Measurements from ENCODE around the gene TBCK. TPM values are rescaled to one million over a fixed set of nuclear protein-coding genes. Genes with fewer than 3 reads are reported as not detected.

TBCK gene
- total and polyA plus RNA-seq, 2 experiments from 2014 or later = 13.9 to 28.9 TPM

- no peak overlapping the region for H3K4me3 Mint-ChIP-seq
- no peak overlapping the region for H3K27ac ChIP-seq (ENCODE audit: low read depth)
Measured at GRCh38 chr4:106263594-106264330, 52.2 kb downstream of the TBCK start.

DNA sequence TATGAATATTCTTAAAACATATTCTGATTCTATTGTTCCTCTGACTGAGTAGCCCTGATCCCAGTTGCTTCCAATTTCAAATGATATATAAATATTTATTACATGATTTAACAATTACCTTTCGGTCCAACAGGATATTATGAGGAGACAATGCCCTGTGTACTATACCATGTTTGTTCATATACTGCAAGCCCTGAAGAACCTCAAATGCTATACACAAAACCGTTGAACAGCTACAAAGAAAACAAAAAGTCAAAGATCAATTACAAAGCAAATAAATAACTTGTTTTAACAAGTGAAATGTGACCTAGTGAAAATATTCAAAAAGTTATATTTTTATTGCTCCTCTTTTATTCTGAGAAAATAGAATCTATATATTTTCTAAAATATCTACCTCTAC is 54.0 kb downstream of the TBCK start:
- Histone ChIP-seq H3K4me3 (no peak overlapping the region), H3K79me2 (replicated peaks; ENCODE audit: insufficient read depth) (no peaks in the 10 kb centered on the region), H3F3A (replicated peaks; ENCODE audit: low read depth) (no peaks in the 10 kb centered on the region), H3K27me3 (ENCODE audit: insufficient read depth) (no peaks in the 10 kb centered on the region), H3K27ac (ENCODE audit: low read depth) (no peak overlapping the region), H3K4me1 (ENCODE audit: insufficient read depth) (peaks cover 3% of the 10 kb centered on the region; the same call in 1 of the 2 replicates), H3K9me2 (ENCODE audit: insufficient read depth) (no peaks in the 10 kb centered on the region), H3K4me2 (no peak overlapping the region), H3K36me3 (ENCODE audit: insufficient read depth) (no peaks in the 10 kb centered on the region), H2AFZ (no peak overlapping the region), H4K20me1 (replicated peaks; ENCODE audit: insufficient read depth) (no peaks in the 10 kb centered on the region)
- Mint-ChIP-seq H3K4me1 (peaks cover 21% of the 10 kb centered on the region), H3K36me3 (ENCODE audit: low read depth) (no peaks in the 10 kb centered on the region; the same call in 2 of the 3 replicates), H3K4me3 (no peak overlapping the region), H3K27me3 (ENCODE audit: insufficient read depth, low read depth, poor library complexity) (no peaks in the 10 kb centered on the region), H3K27ac (no peak overlapping the region), H3K9me3 (no peaks in the 10 kb centered on the region)
- DNase-seq (ENCODE audit: low spot score) = no peak
- ATAC-seq = no peak
- TF ChIP-seq POLR2AphosphoS5 (IDR thresholded peaks at IDR 0.05; ENCODE audit: low read depth) (no peak), STAT1 (IDR thresholded peaks at IDR 0.05; ENCODE audit: unreplicated experiment) (no peak), EZH2 (IDR thresholded peaks at IDR 0.05; ENCODE audit: low read depth, unreplicated experiment) (no peak), ZNF114 (CRISPR knock-in tag; IDR thresholded peaks at IDR 0.05) (no peak), CREB1 (CRISPR knock-in tag; IDR thresholded peaks at IDR 0.05; ENCODE audit: low read depth) (no peak), NANOG (IDR thresholded peaks at IDR 0.05; ENCODE audit: borderline replicate concordance) (no peak), ZNF331 (CRISPR knock-in tag; IDR thresholded peaks at IDR 0.05; ENCODE audit: low read depth) (no peak), ZNF462 (CRISPR knock-in tag; IDR thresholded peaks at IDR 0.05) (no peak), ETS1 (IDR thresholded peaks at IDR 0.05) (no peak), EZH2phosphoT487 (IDR thresholded peaks at IDR 0.05; ENCODE audit: unreplicated experiment) (no peak)
- TF ChIP-seq, protein P1, sequence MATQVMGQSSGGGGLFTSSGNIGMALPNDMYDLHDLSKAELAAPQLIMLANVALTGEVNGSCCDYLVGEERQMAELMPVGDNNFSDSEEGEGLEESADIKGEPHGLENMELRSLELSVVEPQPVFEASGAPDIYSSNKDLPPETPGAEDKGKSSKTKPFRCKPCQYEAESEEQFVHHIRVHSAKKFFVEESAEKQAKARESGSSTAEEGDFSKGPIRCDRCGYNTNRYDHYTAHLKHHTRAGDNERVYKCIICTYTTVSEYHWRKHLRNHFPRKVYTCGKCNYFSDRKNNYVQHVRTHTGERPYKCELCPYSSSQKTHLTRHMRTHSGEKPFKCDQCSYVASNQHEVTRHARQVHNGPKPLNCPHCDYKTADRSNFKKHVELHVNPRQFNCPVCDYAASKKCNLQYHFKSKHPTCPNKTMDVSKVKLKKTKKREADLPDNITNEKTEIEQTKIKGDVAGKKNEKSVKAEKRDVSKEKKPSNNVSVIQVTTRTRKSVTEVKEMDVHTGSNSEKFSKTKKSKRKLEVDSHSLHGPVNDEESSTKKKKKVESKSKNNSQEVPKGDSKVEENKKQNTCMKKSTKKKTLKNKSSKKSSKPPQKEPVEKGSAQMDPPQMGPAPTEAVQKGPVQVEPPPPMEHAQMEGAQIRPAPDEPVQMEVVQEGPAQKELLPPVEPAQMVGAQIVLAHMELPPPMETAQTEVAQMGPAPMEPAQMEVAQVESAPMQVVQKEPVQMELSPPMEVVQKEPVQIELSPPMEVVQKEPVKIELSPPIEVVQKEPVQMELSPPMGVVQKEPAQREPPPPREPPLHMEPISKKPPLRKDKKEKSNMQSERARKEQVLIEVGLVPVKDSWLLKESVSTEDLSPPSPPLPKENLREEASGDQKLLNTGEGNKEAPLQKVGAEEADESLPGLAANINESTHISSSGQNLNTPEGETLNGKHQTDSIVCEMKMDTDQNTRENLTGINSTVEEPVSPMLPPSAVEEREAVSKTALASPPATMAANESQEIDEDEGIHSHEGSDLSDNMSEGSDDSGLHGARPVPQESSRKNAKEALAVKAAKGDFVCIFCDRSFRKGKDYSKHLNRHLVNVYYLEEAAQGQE (IDR thresholded peaks at IDR 0.05; ENCODE audit: unreplicated experiment) = no peak

More at GRCh38 chr4:106263594-106264330, 52.2 kb downstream of the TBCK start:
- Mint-ChIP-seq H3K36me3 (ENCODE audit: low read depth) (no peaks in the 10 kb centered on the region), H3K9me3 (no peaks in the 10 kb centered on the region), H3K27me3 (ENCODE audit: insufficient read depth, low read depth, poor library complexity) (no peaks in the 10 kb centered on the region), H3K27ac (no peak overlapping the region), H3K4me1 (peaks cover 8% of the 10 kb centered on the region; the same call in 2 of the 3 replicates)
- Histone ChIP-seq H3F3A (replicated peaks; ENCODE audit: low read depth) (no peaks in the 10 kb centered on the region), H3K4me2 (no peak overlapping the region), H3K27me3 (ENCODE audit: insufficient read depth) (no peaks in the 10 kb centered on the region), H3K4me3 (no peak overlapping the region), H3K79me2 (replicated peaks; ENCODE audit: insufficient read depth) (no peaks in the 10 kb centered on the region), H3K4me1 (ENCODE audit: insufficient read depth) (no peaks in the 10 kb centered on the region), H4K20me1 (replicated peaks; ENCODE audit: insufficient read depth) (no peaks in the 10 kb centered on the region), H3K9me2 (ENCODE audit: insufficient read depth) (no peaks in the 10 kb centered on the region), H3K36me3 (ENCODE audit: insufficient read depth) (no peaks in the 10 kb centered on the region), H2AFZ (no peak overlapping the region)
- no peak for DNase-seq (ENCODE audit: low spot score)
- TF ChIP-seq ZNF331 (CRISPR knock-in tag; IDR thresholded peaks at IDR 0.05; ENCODE audit: low read depth) = no peak
- ATAC-seq = no peak

All from GM23338 (cell line).